ENCODE results near the gene ATP5F1C. TPM values are rescaled to one million over a fixed set of nuclear protein-coding genes. Genes with fewer than 3 reads are reported as not detected.

Gene ATP5F1C
- total and polyA plus RNA-seq, 2 experiments from 2014 or later = 269 to 416 TPM

Other genes starting within 250 kb of the ATP5F1C start
- 22.8 and 24.4 TPM in 2 replicates for gene ITIH5, start 121.2 kb upstream of the ATP5F1C start, total RNA-seq
- 17.6 and 22.3 TPM in 2 replicates for gene ITIH5, start 121.2 kb upstream of the ATP5F1C start, polyA plus RNA-seq
- 181 and 194 TPM in 2 replicates for gene ITIH2, start 84.9 kb upstream of the ATP5F1C start, total RNA-seq
- gene ITIH2, start 84.9 kb upstream of the ATP5F1C start, polyA plus RNA-seq = 61.9 and 70.2 TPM in 2 replicates
- 11.4 and 25.2 TPM in 2 replicates for gene KIN, start 184 bp upstream of the ATP5F1C start, total RNA-seq
- 10.6 and 12.1 TPM in 2 replicates for gene KIN, start 184 bp upstream of the ATP5F1C start, polyA plus RNA-seq
- 3.3 and 4.1 TPM in 2 replicates for gene TAF3, start 30.3 kb downstream of the ATP5F1C start, total RNA-seq
- 6.4 and 7.7 TPM in 2 replicates for gene TAF3, start 30.3 kb downstream of the ATP5F1C start, polyA plus RNA-seq

All from hepatocyte (in vitro differentiated cells).